PC-9 (cell line): ENCODE data around the gene ENPP6. TPM values are rescaled to one million over a fixed set of nuclear protein-coding genes. Genes with fewer than 3 reads are reported as not detected.

Experiments used
- BruUV-seq: library from RNA; stranded (reverse); fragments of 400-500 nt; replicated peaks from 2 replicates; lab custom pipeline; 2021; lab: Mats Ljungman, UMichigan
- CTCF ChIA-PET: fragments of 300-600 bp; sonication (Branson Sonifier 250); formaldehyde crosslinking; loops from one replicate; lab custom pipeline; 2022; ENCODE audit warnings: antibody characterized with exemption; lab: Charles Lee
- POLR2A ChIA-PET: fragments of 300-600 bp; sonication (Branson Sonifier 250); formaldehyde crosslinking; loops from one replicate; lab custom pipeline; 2022; ENCODE audit warnings: antibody characterized with exemption; ENCODE audit not compliant: unreplicated experiment; lab: Charles Lee
- DNase-seq, 2 experiments: peaks; one replicate each; pipeline versions ENCODE4 v3.0.0 to v3.0.0-alpha.2; 2015 to 2022; ENCODE audit warnings: mixed read lengths in 1 of 2
- H2AFZ ChIP-seq: fragments of 200-600 bp; sonication (generic); 2 replicates; pipeline ENCODE4 v1.8.1; 2017; ENCODE audit warnings: antibody characterized with exemption
- H3F3A ChIP-seq: fragments of 200-600 bp; sonication (generic); 2 replicates; pipeline ENCODE4 v1.8.1; 2017; ENCODE audit warnings: antibody characterized with exemption, mild to moderate bottlenecking, low read depth; ENCODE audit not compliant: insufficient read depth
- H3K27ac ChIP-seq: fragments of 200-600 bp; sonication (generic); 2 replicates; pipeline ENCODE4 v1.6.1; 2016; ENCODE audit warnings: mixed run types
- H3K27me3 ChIP-seq: fragments of 200-600 bp; sonication (generic); 2 replicates; pipeline ENCODE4 v1.6.1; 2016; ENCODE audit warnings: low read depth, mixed run types; ENCODE audit not compliant: insufficient read depth
- H3K36me3 ChIP-seq: fragments of 200-600 bp; sonication (generic); 2 replicates; pipeline ENCODE4 v1.6.1; 2016; ENCODE audit warnings: low read depth, mixed run types
- H3K4me1 ChIP-seq: fragments of 200-600 bp; sonication (generic); replicated peaks from 2 replicates; pipeline ENCODE4 v1.6.1; 2016; ENCODE audit warnings: mixed run types; ENCODE audit not compliant: insufficient read depth
- H3K4me2 ChIP-seq: fragments of 200-600 bp; sonication (generic); 2 replicates; pipeline ENCODE4 v1.6.1; 2017; ENCODE audit warnings: mixed run types
- H3K4me3 ChIP-seq: fragments of 200-600 bp; sonication (generic); 2 replicates; pipeline ENCODE4 v1.6.1; 2016; ENCODE audit warnings: mixed run types
- H3K79me2 ChIP-seq: fragments of 200-600 bp; sonication (generic); 2 replicates; pipeline ENCODE4 v1.6.1; 2017; ENCODE audit warnings: low read depth, mixed run types
- H3K9me2 ChIP-seq: fragments of 200-600 bp; sonication (generic); 2 replicates; pipeline ENCODE4 v1.8.1; 2017; ENCODE audit warnings: mild to moderate bottlenecking; ENCODE audit not compliant: insufficient read depth
- H3K9me3 ChIP-seq: fragments of 200-600 bp; sonication (generic); 2 replicates; pipeline ENCODE4 v1.8.1; 2016; ENCODE audit warnings: low read depth; ENCODE audit not compliant: insufficient read depth
- H4K20me1 ChIP-seq: fragments of 200-600 bp; sonication (generic); 2 replicates; pipeline ENCODE4 v1.8.1; 2017; ENCODE audit not compliant: insufficient read depth
- EZH2 ChIP-seq: fragments of 200-600 bp; sonication (generic); IDR thresholded peaks from 2 replicates; pipeline ENCODE4 v1.8.0; 2017; ENCODE audit warnings: antibody characterized with exemption, low read depth
- intact Hi-C: fragments of 100-400 bp; cut with micrococcal nuclease; formaldehyde crosslinking; loops from one replicate; pipeline ENCODE4 v1.10.0; 2022; ENCODE audit not compliant: unreplicated experiment
- total RNA-seq: library from RNA; stranded (reverse); gene quantifications from 2 replicates; pipeline ENCODE4 v1.2.3, GENCODE V29; 2021
- TF ChIP-seq, protein P1 (sequence below): fragments of 200-600 bp; sonication (generic); conservative IDR thresholded peaks from 2 replicates; pipeline ENCODE4 v1.6.1; 2017; ENCODE audit warnings: mixed run types, antibody characterized with exemption, mild to moderate bottlenecking, moderate library complexity

The ENPP6 gene
- total RNA-seq, 1 experiment from 2014 or later = not detected

GRCh38 chr4:184263910-184264732 lies 46.4 kb upstream of the ENPP6 start:
- Histone ChIP-seq H3K27me3 (no peaks in the 10 kb centered on the region), H3K9me2 (no peaks in the 10 kb centered on the region), H3F3A (peaks cover 34% of the 10 kb centered on the region), H3K36me3 (no peaks in the 10 kb centered on the region), H3K79me2 (no peaks in the 10 kb centered on the region), H3K9me3 (no peaks in the 10 kb centered on the region), H3K27ac (no peak overlapping the region), H4K20me1 (no peaks in the 10 kb centered on the region), H3K4me2 (0 out of 2 replicates have a peak overlapping the region, but pooled peaks have one; percentile 23), H3K4me1 (peaks cover 31% of the 10 kb centered on the region), H2AFZ (no peak overlapping the region), H3K4me3 (no peak overlapping the region)
- BruUV-seq = no TSS peak
- ChIA-PET POLR2A (interaction anchor here (0.6 to 1.2 kb wide), 3 partner anchors 122 to 470 kb away, joined by 3 to 6 read pairs (median 3); partner anchors contain the start of genes CENPU and IRF2), CTCF (interaction anchor here (0.5 to 1.6 kb wide), 10 partner anchors 79 to 1673 kb away, joined by 3 to 6 read pairs (median 4); partner anchors contain the start of genes CASP3 and PRIMPOL)
- DNase-seq = peak; percentile 65 to 80
- intact Hi-C loops = loop anchor here (1.0 to 10.0 kb wide), 7 partner anchors 211 to 871 kb away; no protein-coding TSS in a partner anchor
- TF ChIP-seq, protein P1, sequence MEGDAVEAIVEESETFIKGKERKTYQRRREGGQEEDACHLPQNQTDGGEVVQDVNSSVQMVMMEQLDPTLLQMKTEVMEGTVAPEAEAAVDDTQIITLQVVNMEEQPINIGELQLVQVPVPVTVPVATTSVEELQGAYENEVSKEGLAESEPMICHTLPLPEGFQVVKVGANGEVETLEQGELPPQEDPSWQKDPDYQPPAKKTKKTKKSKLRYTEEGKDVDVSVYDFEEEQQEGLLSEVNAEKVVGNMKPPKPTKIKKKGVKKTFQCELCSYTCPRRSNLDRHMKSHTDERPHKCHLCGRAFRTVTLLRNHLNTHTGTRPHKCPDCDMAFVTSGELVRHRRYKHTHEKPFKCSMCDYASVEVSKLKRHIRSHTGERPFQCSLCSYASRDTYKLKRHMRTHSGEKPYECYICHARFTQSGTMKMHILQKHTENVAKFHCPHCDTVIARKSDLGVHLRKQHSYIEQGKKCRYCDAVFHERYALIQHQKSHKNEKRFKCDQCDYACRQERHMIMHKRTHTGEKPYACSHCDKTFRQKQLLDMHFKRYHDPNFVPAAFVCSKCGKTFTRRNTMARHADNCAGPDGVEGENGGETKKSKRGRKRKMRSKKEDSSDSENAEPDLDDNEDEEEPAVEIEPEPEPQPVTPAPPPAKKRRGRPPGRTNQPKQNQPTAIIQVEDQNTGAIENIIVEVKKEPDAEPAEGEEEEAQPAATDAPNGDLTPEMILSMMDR = peak; percentile 83
- TF ChIP-seq EZH2 = no peak

DNA sequence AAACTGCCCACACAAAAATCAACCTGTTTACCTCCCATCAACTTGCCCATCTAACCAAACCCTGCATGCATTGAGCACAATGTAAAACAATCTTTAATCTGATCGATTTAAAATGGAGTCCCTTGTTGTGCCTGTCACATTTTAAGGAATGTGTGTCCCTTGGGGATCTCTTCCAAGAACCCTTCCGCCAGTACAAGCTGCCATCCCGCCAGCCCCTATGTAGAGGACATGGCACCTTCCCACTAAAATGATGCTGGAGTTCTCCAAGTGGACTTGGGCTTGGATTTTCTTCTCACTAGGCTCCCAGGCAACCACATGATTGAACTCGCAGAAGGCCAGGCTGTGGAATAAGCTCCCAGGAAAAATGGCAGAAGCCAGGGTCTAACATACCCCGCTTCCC lies 45.8 kb upstream of the ENPP6 start:
- Histone ChIP-seq H3K4me3 (no peak overlapping the region), H3K9me3 (no peaks in the 10 kb centered on the region), H3K4me1 (peaks cover 24% of the 10 kb centered on the region), H3K9me2 (no peaks in the 10 kb centered on the region), H3K27ac (no peak overlapping the region), H3K27me3 (no peaks in the 10 kb centered on the region), H3K36me3 (no peaks in the 10 kb centered on the region), H3K79me2 (no peaks in the 10 kb centered on the region), H4K20me1 (no peaks in the 10 kb centered on the region), H2AFZ (no peak overlapping the region), H3K4me2 (no peak overlapping the region), H3F3A (peaks cover 28% of the 10 kb centered on the region)
- CTCF ChIA-PET = interaction anchor here (0.6 to 1.6 kb wide), 6 partner anchors 79 to 833 kb away, joined by 3 to 5 read pairs (median 4); no protein-coding TSS in a partner anchor
- TF ChIP-seq, protein P1 = no peak
- TF ChIP-seq EZH2 = no peak
- BruUV-seq = no TSS peak
- DNase-seq = no peak
- intact Hi-C loops = loop anchor here (5.0 to 10.0 kb wide), 4 partner anchors 431 to 871 kb away; no protein-coding TSS in a partner anchor
- POLR2A ChIA-PET = interaction anchor here (0.5 to 1.2 kb wide), 3 partner anchors 120 to 471 kb away, joined by 3 to 6 read pairs (median 3); partner anchors contain the start of gene CENPU

DNA sequence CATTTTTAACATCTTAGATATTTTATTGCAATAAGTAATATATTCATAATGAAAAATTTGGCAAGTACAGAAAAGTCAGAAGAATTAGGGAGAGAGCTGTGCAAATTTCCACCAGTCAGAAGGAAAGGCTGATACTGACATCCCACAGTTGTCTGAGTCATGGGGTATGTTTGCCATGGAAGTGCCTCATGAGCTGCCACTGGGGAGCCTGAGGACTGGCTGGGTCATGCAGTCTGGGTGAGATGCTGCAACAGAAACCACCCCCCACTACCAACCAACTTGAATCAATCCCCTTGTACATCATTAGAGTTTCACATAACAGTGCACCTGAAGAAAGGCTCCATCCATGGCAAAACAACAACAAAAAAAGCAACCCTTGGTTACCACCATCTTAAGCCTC lies 45.2 kb upstream of the ENPP6 start:
- H3K9me3 ChIP-seq = no peaks in the 10 kb centered on the region
- H3F3A ChIP-seq = peaks cover 22% of the 10 kb centered on the region
- no peaks in the 10 kb centered on the region for H3K9me2 ChIP-seq
- no peak for TF ChIP-seq EZH2
- TF ChIP-seq, protein P1 = no peak
- H3K27me3 ChIP-seq = no peaks in the 10 kb centered on the region
- intact Hi-C loops = loop anchor here (5.0 to 10.0 kb wide), 4 partner anchors 432 to 872 kb away; no protein-coding TSS in a partner anchor
- H4K20me1 ChIP-seq = no peaks in the 10 kb centered on the region
- H3K36me3 ChIP-seq = no peaks in the 10 kb centered on the region
- no peak for DNase-seq
- H3K79me2 ChIP-seq = no peaks in the 10 kb centered on the region
- H3K4me2 ChIP-seq = no peak overlapping the region
- POLR2A ChIA-PET = interaction anchor here (0.5 kb wide), 1 partner anchor 443 kb away, joined by 4 read pairs; no protein-coding TSS in a partner anchor
- H3K4me1 ChIP-seq = peaks cover 23% of the 10 kb centered on the region
- no peak overlapping the region for H3K4me3 ChIP-seq
- H3K27ac ChIP-seq = no peak overlapping the region
- CTCF ChIA-PET = interaction anchor here (0.6 kb wide), 1 partner anchor 213 kb away, joined by 4 read pairs; no protein-coding TSS in a partner anchor
- BruUV-seq = no TSS peak
- no peak overlapping the region for H2AFZ ChIP-seq
